Adrenal gland (tissue), 12 donors: Measurements from ENCODE around the gene B3GALT2. TPM values are rescaled to one million over a fixed set of nuclear protein-coding genes. Genes with fewer than 3 reads are reported as not detected.

Experiments
- DNase-seq, 7 donors: peaks; one replicate each; pipeline ENCODE4 v3.0.0-alpha.2; 2019 to 2020
- H3K27ac ChIP-seq, 5 donors: fragments of 200-600 bp; sonication (generic) in 4 of 5; 1 replicate in 3 of 5; 2 replicates in 2 of 5; pipeline versions ENCODE4 v1.5.1 to v1.8.0; 2016 to 2020; ENCODE audit warnings: mild to moderate bottlenecking in 1 of 5
- H3K27me3 ChIP-seq: fragments of 200-600 bp; 2 replicates; pipeline ENCODE4 v1.8.0; 2021
- H3K36me3 ChIP-seq, 2 donors: fragments of 200-600 bp; replicated peaks in 1 of 2; 1 replicate in 1 of 2; 2 replicates in 1 of 2; pipeline versions ENCODE4 v1.5.1 to v1.8.0; 2018 to 2022
- H3K4me1 ChIP-seq, 2 donors: fragments of 200-600 bp; replicated peaks in 1 of 2; 1 replicate in 1 of 2; 2 replicates in 1 of 2; pipeline versions ENCODE4 v1.5.1 to v1.8.0; 2018 to 2021
- H3K4me3 ChIP-seq, 4 donors: fragments of 200-600 bp; sonication (generic) in 3 of 4; one replicate each; pipeline ENCODE4 v1.5.1; 2016 to 2018
- H3K9me3 ChIP-seq, 3 donors: fragments of 200-600 bp; sonication (generic) in 1 of 3; replicated peaks in 1 of 3; 1 replicate in 2 of 3; 2 replicates in 1 of 3; pipeline versions ENCODE4 v1.5.1 to v1.8.0; 2016 to 2021
- POLR2A ChIP-seq, 2 donors: fragments of 450-650 bp; IDR thresholded peaks; one replicate each; pipeline ENCODE4 v1.6.1; 2017; ENCODE audit warnings: antibody characterized with exemption in 2 of 2, mild to moderate bottlenecking in 2 of 2, moderate library complexity in 1 of 2
- WGBS, 4 donors: extraction: QIAGEN DNeasy Blood & Tissue Kit in 2 of 4; methylation state at CpG; one replicate each; pipeline versions ENCODE4 v1.1.5 to v1.1.7; 2013 to 2017; 5-methylcytosine and 5-hydroxymethylcytosine counted together
- intact Hi-C, 2 donors: fragments of 100-400 bp; cut with DNase I; formaldehyde crosslinking; loops; one replicate each; pipeline versions ENCODE4 v1.14.1 to v1.15.0; 2022 to 2023
- polyA plus RNA-seq, 3 donors: library from polyadenylated mRNA; stranded (reverse); fragments of 200-250 nt in 2 of 3; fragments of 350-450 nt in 1 of 3; fragmentation: Illumina TruSeq in 1 of 3; extraction: RNeasy Lipid Tissue Mini Kit (QIAGEN cat#74804) in 1 of 3; gene quantifications; one replicate each; pipeline ENCODE4 v1.2.3, GENCODE V29; 2013 to 2014
- total RNA-seq, 9 donors: library from RNA; depleted of rRNA in 4 of 9; stranded (reverse); fragments of >200 nt in 4 of 9; fragments of 120-200 nt in 1 of 9; fragmentation: NEBNext Ultra II Directional in 1 of 9; extraction: Animal tissue kit (Norgen Biotek cat#: 25700) in 1 of 9; gene quantifications; one replicate each; pipeline versions ENCODE4 v1.1.0 to v1.2.4, GENCODE V29; 2013 to 2023
- TF ChIP-seq, protein P1 (sequence below), 6 experiments: fragments of 450-650 bp in 4 of 6; fragments of 200-600 bp in 2 of 6; sonication (generic) in 1 of 6; IDR thresholded peaks; 1 replicate in 5 of 6; 2 replicates in 1 of 6; pipeline versions ENCODE4 v1.5.1 to v1.8.0; 2016 to 2021; ENCODE audit warnings: antibody characterized with exemption in 6 of 6, mild to moderate bottlenecking in 2 of 6, moderate library complexity in 1 of 6
- donor health status: healthy with polysubstance abuse.
- donor health status: Bipolar disorder and iron deficiency.
- donor health status: DM: yes; HTN: yes; CAD: no.
- donor health status: DM: no; HTN: no; CAD: no.
- donor health status: DM: no; HTN: no; CAD: no.
- donor health status: DM: yes; HTN: yes; CAD: no.

B3GALT2 gene
- total and polyA plus RNA-seq, 12 donors, result 0.21 to 6.3 (median 0.99) TPM

DNA sequence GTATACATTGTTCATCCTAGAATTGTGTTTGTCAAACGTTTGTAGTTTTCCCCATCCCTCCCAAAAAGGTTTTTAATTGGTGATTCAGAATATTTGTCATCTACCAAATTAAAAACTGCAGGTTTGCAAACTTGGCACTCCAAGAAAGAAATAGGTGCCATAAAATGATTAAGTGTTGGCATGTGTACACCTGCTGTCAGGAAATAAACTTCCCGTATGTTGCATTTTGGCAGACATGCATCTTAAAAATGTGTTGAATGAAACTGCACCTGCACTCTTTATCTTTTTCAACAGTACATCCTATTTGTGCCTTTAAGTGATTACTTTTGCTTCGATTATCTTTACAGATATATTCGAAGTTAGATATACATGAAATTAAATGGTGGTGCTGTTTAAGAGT, 7.3 kb downstream of the B3GALT2 start:
- H3K4me1 ChIP-seq, result peaks cover 0 to 43% of the 10 kb centered on the region in 2 donors
- TF ChIP-seq POLR2A (IDR thresholded peaks at IDR 0.05), result no peak
- TF ChIP-seq, protein P1, sequence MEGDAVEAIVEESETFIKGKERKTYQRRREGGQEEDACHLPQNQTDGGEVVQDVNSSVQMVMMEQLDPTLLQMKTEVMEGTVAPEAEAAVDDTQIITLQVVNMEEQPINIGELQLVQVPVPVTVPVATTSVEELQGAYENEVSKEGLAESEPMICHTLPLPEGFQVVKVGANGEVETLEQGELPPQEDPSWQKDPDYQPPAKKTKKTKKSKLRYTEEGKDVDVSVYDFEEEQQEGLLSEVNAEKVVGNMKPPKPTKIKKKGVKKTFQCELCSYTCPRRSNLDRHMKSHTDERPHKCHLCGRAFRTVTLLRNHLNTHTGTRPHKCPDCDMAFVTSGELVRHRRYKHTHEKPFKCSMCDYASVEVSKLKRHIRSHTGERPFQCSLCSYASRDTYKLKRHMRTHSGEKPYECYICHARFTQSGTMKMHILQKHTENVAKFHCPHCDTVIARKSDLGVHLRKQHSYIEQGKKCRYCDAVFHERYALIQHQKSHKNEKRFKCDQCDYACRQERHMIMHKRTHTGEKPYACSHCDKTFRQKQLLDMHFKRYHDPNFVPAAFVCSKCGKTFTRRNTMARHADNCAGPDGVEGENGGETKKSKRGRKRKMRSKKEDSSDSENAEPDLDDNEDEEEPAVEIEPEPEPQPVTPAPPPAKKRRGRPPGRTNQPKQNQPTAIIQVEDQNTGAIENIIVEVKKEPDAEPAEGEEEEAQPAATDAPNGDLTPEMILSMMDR (IDR thresholded peaks at IDR 0.05), result no peak

DNA sequence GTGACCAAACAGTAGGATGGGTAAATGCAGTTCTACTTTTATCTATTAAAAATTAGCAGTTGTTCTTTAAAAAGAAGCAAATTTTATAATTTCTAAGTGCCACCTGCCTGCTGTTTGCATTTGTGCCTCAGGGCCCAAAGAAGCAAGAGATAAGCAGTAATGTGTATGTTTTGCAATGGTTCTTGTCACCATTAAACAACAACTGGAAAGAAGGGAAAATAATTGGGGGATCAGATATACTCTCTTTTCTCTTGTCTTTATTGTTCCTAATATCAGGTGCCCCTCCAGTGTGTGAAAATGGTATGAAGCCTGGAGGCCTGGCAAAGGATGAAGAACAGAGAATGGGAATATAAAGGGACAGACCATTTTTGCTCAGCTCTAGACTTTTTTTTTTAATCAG, 9.6 kb downstream of the B3GALT2 start:
- no peak overlapping the region for H3K4me3 ChIP-seq
- intact Hi-C loops, result no loop called here
- H3K4me1 ChIP-seq, result peaks cover 0 to 20% of the 10 kb centered on the region in 2 donors
- no peaks in the 10 kb centered on the region for H3K36me3 ChIP-seq
- H3K27me3 ChIP-seq, result no peaks in the 10 kb centered on the region
- no peak overlapping the region for H3K27ac ChIP-seq
- DNase-seq, result no peak
- H3K9me3 ChIP-seq, result no peaks in the 10 kb centered on the region
- no peak for TF ChIP-seq POLR2A (IDR thresholded peaks at IDR 0.05)
- TF ChIP-seq, protein P1 (IDR thresholded peaks at IDR 0.05), result no peak

More for the DNA sequence above, 7.3 kb downstream of the B3GALT2 start:
- Histone ChIP-seq H3K36me3 (no peaks in the 10 kb centered on the region), H3K4me3 (no peak overlapping the region), H3K9me3 (no peaks in the 10 kb centered on the region), H3K27me3 (no peaks in the 10 kb centered on the region), H3K27ac (no peak overlapping the region)
- WGBS, 4 donors, result 66 to 75% (median 71%) methylated on average over 4 of the region's 4 CpGs
- intact Hi-C loops, result no loop called here
- DNase-seq, result no peak

DNA sequence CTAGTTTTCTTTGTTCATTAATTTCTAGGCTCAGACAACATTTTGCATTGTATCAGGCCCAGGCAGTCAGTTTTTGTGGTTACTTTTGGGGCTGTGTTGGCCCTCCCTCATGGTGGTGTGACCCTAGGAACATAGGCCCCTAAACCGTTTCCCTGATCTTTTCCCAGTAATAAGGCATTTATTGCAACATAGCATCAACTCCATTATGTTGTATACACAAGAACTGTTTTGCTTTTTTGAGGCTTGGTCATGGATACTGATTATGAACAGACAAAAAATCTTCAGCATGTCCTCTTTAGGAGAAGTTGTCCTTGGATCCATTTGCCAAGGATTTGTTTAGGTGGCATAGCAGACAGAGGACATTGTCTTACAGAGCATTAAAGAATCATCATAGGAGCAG, 10.3 kb downstream of the B3GALT2 start:
- Histone ChIP-seq H3K27me3 (no peaks in the 10 kb centered on the region), H3K4me3 (no peak overlapping the region), H3K27ac (no peak overlapping the region), H3K36me3 (no peaks in the 10 kb centered on the region), H3K4me1 (peaks cover 0 to 18% of the 10 kb centered on the region in 2 donors), H3K9me3 (no peaks in the 10 kb centered on the region)
- intact Hi-C loops, result no loop called here
- no peak for TF ChIP-seq POLR2A (IDR thresholded peaks at IDR 0.05)
- TF ChIP-seq, protein P1 (IDR thresholded peaks at IDR 0.05), result no peak
- WGBS, 4 donors, result 68 to 76% (median 73%) methylated on average over 1 of the region's 1 CpG
- DNase-seq, result no peak

DNA sequence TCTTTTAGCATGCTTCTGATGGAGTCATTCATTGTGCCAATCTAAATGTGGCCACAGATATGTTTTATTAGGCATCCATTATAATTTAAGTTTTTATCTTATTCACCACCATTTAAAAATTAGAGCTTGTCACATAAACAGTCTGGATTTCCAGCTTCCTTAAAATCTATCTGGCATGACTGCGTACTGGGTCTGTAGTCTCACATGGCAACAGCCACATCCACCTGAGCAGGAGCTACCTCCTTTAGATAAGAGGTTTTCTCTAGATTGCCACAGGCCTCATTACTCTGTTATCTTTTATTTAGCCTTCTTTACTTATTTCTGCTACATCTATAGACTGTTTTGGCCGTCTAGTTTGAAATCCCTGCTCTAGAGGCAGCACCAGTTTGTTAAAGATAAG, 29.1 kb downstream of the B3GALT2 start:
- intact Hi-C loops, result no loop called here

More for the DNA sequence above, 29.1 kb downstream of the B3GALT2 start:
- Histone ChIP-seq H3K27ac (no peak overlapping the region), H3K4me3 (no peak overlapping the region), H3K4me1 (no peaks in the 10 kb centered on the region), H3K36me3 (peaks cover 0 to 17% of the 10 kb centered on the region in 2 donors), H3K27me3 (no peaks in the 10 kb centered on the region), H3K9me3 (no peaks in the 10 kb centered on the region)
- WGBS, 4 donors, result 58 to 73% (median 69%) methylated on average over 2 of the region's 2 CpGs
- no peak for DNase-seq
- TF ChIP-seq, protein P1 (IDR thresholded peaks at IDR 0.05), result no peak
- no peak for TF ChIP-seq POLR2A (IDR thresholded peaks at IDR 0.05)
